ENCODE data around the gene CERS2. TPM values are rescaled to one million over a fixed set of nuclear protein-coding genes. Genes with fewer than 3 reads are reported as not detected.

The CERS2 gene
- total and polyA plus RNA-seq, 2 of the 8 experiments (the other 6 are each of a cell fraction or from before 2014, with no cell fraction given): 216 to 237 TPM

DNA sequence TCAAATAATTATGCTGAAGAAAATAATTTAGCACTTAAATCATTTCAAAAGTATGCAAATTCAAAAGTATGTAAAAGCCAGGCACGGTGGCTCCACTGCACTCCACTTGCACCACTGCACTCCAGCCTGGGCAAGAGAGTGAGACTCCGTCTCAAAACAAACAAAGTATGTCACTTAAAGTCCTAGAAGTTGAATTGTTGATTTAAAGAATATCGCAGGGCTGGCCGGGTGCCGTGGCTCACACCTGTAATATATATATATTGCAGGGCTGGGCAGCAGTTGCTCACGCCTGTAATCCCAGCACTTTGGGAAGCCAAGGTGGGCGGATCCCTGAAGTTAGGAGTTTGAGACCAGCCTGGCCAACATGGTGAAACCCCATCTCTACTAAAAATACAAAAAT, 57.2 kb downstream of the CERS2 start:
- Histone ChIP-seq H2BK12ac (ENCODE audit: low read depth, low read length) (no peak overlapping the region), H3K9me3 (ENCODE audit: insufficient read depth in 2 of 2, low read depth in 1 of 2, low read length in 1 of 2) (no peaks in the 10 kb centered on the region), H3K79me1 (ENCODE audit: low read depth, low read length) (no peaks in the 10 kb centered on the region), H3K4me3 (ENCODE audit: extremely low read depth in 1 of 4, insufficient read depth in 2 of 4, low read depth in 3 of 4, low read length in 4 of 4) (no peak overlapping the region), H4K8ac (ENCODE audit: extremely low read depth, insufficient read depth, low read length) (0 out of 2 replicates have a peak overlapping the region, but pooled peaks have one; percentile 35), H3K18ac (ENCODE audit: extremely low read depth, low read length) (no peak overlapping the region), H3K27ac (ENCODE audit: low read depth, low read length) (no peak overlapping the region), H2BK5ac (ENCODE audit: low read depth, low read length) (no peak overlapping the region), H3K79me2 (ENCODE audit: control insufficient read depth in 1 of 2, insufficient read depth in 2 of 2, low read length in 2 of 2) (no peaks in the 10 kb centered on the region), H3K56ac (replicated peaks; ENCODE audit: insufficient read length, low read depth, low read length) (no peak overlapping the region), H2BK120ac (replicated peaks; ENCODE audit: low read depth, low read length) (no peak overlapping the region), H3K9ac (replicated peaks in 1 of 4; ENCODE audit: extremely low read depth in 1 of 4, low read depth in 3 of 4, low read length in 3 of 4) (no peak overlapping the region), H4K20me1 (replicated peaks in 1 of 2; ENCODE audit: control insufficient read depth in 1 of 2, insufficient read depth in 2 of 2, low read length in 2 of 2) (no peaks in the 10 kb centered on the region), H2BK20ac (ENCODE audit: low read length) (no peak overlapping the region), H3K27me3 (replicated peaks in 1 of 4; ENCODE audit: control insufficient read depth in 3 of 4, extremely low read depth in 1 of 4, insufficient read depth in 3 of 4, low read length in 3 of 4) (no peaks in the 10 kb centered on the region), H3K23ac (ENCODE audit: insufficient read length) (no peak overlapping the region), H2BK15ac (ENCODE audit: low read length) (no peak overlapping the region), H3K4me1 (replicated peaks in 1 of 4; ENCODE audit: control insufficient read depth in 3 of 4, insufficient read depth in 4 of 4, low read length in 3 of 4) (peaks cover 0 to 2% (median under 1%) of the 10 kb centered on the region in 4 experiments; a peak in 4 of 7 replicates), H3K14ac (ENCODE audit: insufficient read length) (no peak overlapping the region), H2AK5ac (ENCODE audit: low read depth, low read length) (no peak overlapping the region), H4K5ac (ENCODE audit: insufficient read length, low read depth, low read length) (no peak overlapping the region), H2AFZ (ENCODE audit: low read length) (no peak overlapping the region), H3K4ac (replicated peaks; ENCODE audit: insufficient read length, low read depth, low read length) (no peak overlapping the region), H4K91ac (replicated peaks; ENCODE audit: insufficient read length, low read length) (no peak overlapping the region), H3K4me2 (ENCODE audit: insufficient read depth in 1 of 2, low read depth in 2 of 2, low read length in 2 of 2) (no peak overlapping the region), H3K23me2 (ENCODE audit: low read depth, low read length) (no peaks in the 10 kb centered on the region), H3K36me3 (ENCODE audit: control insufficient read depth in 2 of 4, insufficient read depth in 4 of 4, low read length in 3 of 4) (no peaks in the 10 kb centered on the region)
- FAIRE-seq (no peak), DNase-seq (ENCODE audit: low read depth in 1 of 2, low spot score in 2 of 2) (no peak)
- 92% methylated on average over 7 of the region's 7 CpGs; no CpG with 5 or more reads in 1 of the 2 experiments for WGBS, 2 experiments (ENCODE audit: extremely low coverage in 1 of 2, insufficient coverage in 1 of 2, insufficient read length in 1 of 2, insufficient replicate concordance in 2 of 2, low coverage in 1 of 2, low lambda C conversion rate in 2 of 2, missing lambda C conversion rate in 1 of 2)
- ChIA-PET POLR2A (ENCODE audit: partially characterized antibody) (interaction anchor here (0.7 kb wide), 1 partner anchor 27 kb away, joined by 3 read pairs; no protein-coding TSS in a partner anchor), CTCF (ENCODE audit: partially characterized antibody) (interaction anchor here (0.6 to 1.1 kb wide), 3 partner anchors 40 to 88 kb away, joined by 3 read pairs; no protein-coding TSS in a partner anchor)
- TF ChIP-seq, protein P1, sequence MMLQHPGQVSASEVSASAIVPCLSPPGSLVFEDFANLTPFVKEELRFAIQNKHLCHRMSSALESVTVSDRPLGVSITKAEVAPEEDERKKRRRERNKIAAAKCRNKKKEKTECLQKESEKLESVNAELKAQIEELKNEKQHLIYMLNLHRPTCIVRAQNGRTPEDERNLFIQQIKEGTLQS (IDR thresholded peaks at IDR 0.05; ENCODE audit: insufficient read depth, low read depth, low read length): no peak
- TF ChIP-seq EP300 (IDR thresholded peaks at IDR 0.05; ENCODE audit: borderline replicate concordance in 1 of 2, low read depth in 2 of 2, low read length in 2 of 2) (no peak), SUZ12 (IDR thresholded peaks at IDR 0.05; ENCODE audit: low read length) (no peak), BCL11A (IDR thresholded peaks at IDR 0.05; ENCODE audit: low read depth in 2 of 2, low read length in 2 of 2) (no peak), MAFK (IDR thresholded peaks at IDR 0.05; ENCODE audit: low read depth, low read length) (no peak), POLR2AphosphoS5 (IDR thresholded peaks at IDR 0.05; ENCODE audit: low read depth, low read length) (no peak), TCF12 (IDR thresholded peaks at IDR 0.05; ENCODE audit: low read depth, low read length) (no peak), RAD21 (IDR thresholded peaks at IDR 0.05 in 1 of 2, conservative IDR thresholded peaks at IDR 0.05 in 1 of 2; ENCODE audit: low read depth in 2 of 2, low read length in 2 of 2) (no peak), CTCF (IDR thresholded peaks at IDR 0.05; ENCODE audit: control extremely low read depth in 1 of 3, insufficient read depth in 1 of 3, low read depth in 1 of 3, low read length in 3 of 3) (no peak), EGR1 (IDR thresholded peaks at IDR 0.05; ENCODE audit: borderline replicate concordance, low read depth, low read length) (no peak)

Measured in H1 (cell line).